GM23338 (cell line): ENCODE measurements around the gene FUT1. TPM values are rescaled to one million over a fixed set of nuclear protein-coding genes. Genes with fewer than 3 reads are reported as not detected.

Experiments
- ATAC-seq: fragments of 200-7000 bp; cut with Tn5 transposase; 3 replicates; pipeline ENCODE4 v1.9.1; 2020
- DNase-seq: peaks from one replicate; pipeline ENCODE4 v3.0.0-alpha.2; 2015; ENCODE audit warnings: low spot score
- H2AFZ ChIP-seq: fragments of 200-600 bp; sonication (generic); 2 replicates; pipeline ENCODE4 v1.8.0; 2016; ENCODE audit warnings: antibody characterized with exemption, mild to moderate bottlenecking, moderate library complexity
- H3F3A ChIP-seq: fragments of 200-600 bp; sonication (generic); replicated peaks from 2 replicates; pipeline ENCODE4 v1.8.0; 2017; ENCODE audit warnings: antibody characterized with exemption, mixed run types, low read depth
- H3K27ac ChIP-seq: fragments of 200-600 bp; sonication (generic); 2 replicates; pipeline ENCODE4 v1.6.1; 2016; ENCODE audit warnings: low read depth
- H3K27me3 ChIP-seq: fragments of 200-600 bp; sonication (generic); 2 replicates; pipeline ENCODE4 v1.8.0; 2016; ENCODE audit warnings: mild to moderate bottlenecking, mixed run types, moderate library complexity; ENCODE audit not compliant: insufficient read depth
- H3K36me3 ChIP-seq: fragments of 200-600 bp; sonication (generic); 2 replicates; pipeline ENCODE4 v1.8.0; 2016; ENCODE audit warnings: mild to moderate bottlenecking; ENCODE audit not compliant: insufficient read depth
- H3K4me1 ChIP-seq: fragments of 200-600 bp; sonication (generic); 2 replicates; pipeline ENCODE4 v1.8.0; 2016; ENCODE audit warnings: mild to moderate bottlenecking, moderate library complexity; ENCODE audit not compliant: insufficient read depth
- H3K4me2 ChIP-seq: fragments of 200-600 bp; sonication (generic); 2 replicates; pipeline ENCODE4 v1.7.1; 2017; ENCODE audit warnings: mixed run types
- H3K4me3 ChIP-seq: fragments of 200-600 bp; sonication (generic); 2 replicates; pipeline ENCODE4 v1.6.1; 2016; ENCODE audit warnings: mixed run types
- H3K79me2 ChIP-seq: fragments of 200-600 bp; sonication (generic); replicated peaks from 2 replicates; pipeline ENCODE4 v1.8.0; 2017; ENCODE audit warnings: mild to moderate bottlenecking; ENCODE audit not compliant: insufficient read depth
- H3K9me2 ChIP-seq: fragments of 200-600 bp; sonication (generic); 2 replicates; pipeline ENCODE4 v1.8.0; 2017; ENCODE audit not compliant: insufficient read depth
- H4K20me1 ChIP-seq: fragments of 200-600 bp; sonication (generic); replicated peaks from 2 replicates; pipeline ENCODE4 v1.8.0; 2017; ENCODE audit warnings: mild to moderate bottlenecking; ENCODE audit not compliant: insufficient read depth
- H3K27ac Mint-ChIP-seq: 2 replicates; pipeline ENCODE4 v1.8.0; 2020; ENCODE audit warnings: inconsistent platforms, mild to moderate bottlenecking, moderate library complexity, mixed read lengths
- H3K27me3 Mint-ChIP-seq: 3 replicates; pipeline ENCODE4 v1.8.0; 2022; ENCODE audit warnings: low read depth, mild to moderate bottlenecking, moderate library complexity, mixed read lengths, inconsistent platforms; ENCODE audit not compliant: insufficient read depth, poor library complexity
- H3K36me3 Mint-ChIP-seq: 3 replicates; pipeline ENCODE4 v1.8.0; 2021; ENCODE audit warnings: low read depth, mild to moderate bottlenecking, inconsistent platforms, moderate library complexity, mixed read lengths
- H3K4me1 Mint-ChIP-seq: 3 replicates; pipeline ENCODE4 v1.8.0; 2020; ENCODE audit warnings: mild to moderate bottlenecking, inconsistent platforms, mixed read lengths
- H3K4me3 Mint-ChIP-seq: 3 replicates; pipeline ENCODE4 v1.8.0; 2021; ENCODE audit warnings: moderate library complexity, mild to moderate bottlenecking, inconsistent platforms, mixed read lengths
- H3K9me3 Mint-ChIP-seq: 3 replicates; pipeline ENCODE4 v1.8.0; 2020; ENCODE audit warnings: moderate library complexity, mild to moderate bottlenecking, inconsistent platforms, mixed read lengths
- CREB1 ChIP-seq: fragments of 250-450 bp; sonication (Bioruptor Pico); IDR thresholded peaks from 2 replicates; pipeline ENCODE4 v1.5.0; 2020; ENCODE audit warnings: low read depth, mild to moderate bottlenecking, moderate library complexity
- CTCF ChIP-seq, 2 experiments: fragments of 200-600 bp in 1 of 2; sonication (generic) in 1 of 2; conservative IDR thresholded peaks; 2 replicates each; pipeline versions ENCODE4 v1.5.1 to v1.6.1; 2016 to 2017; ENCODE audit warnings: antibody characterized with exemption in 2 of 2, low read depth in 2 of 2, mild to moderate bottlenecking in 2 of 2, moderate library complexity in 1 of 2
- ETS1 ChIP-seq: IDR thresholded peaks from 2 replicates; pipeline ENCODE4 v1.6.1; 2016; ENCODE audit warnings: antibody characterized with exemption
- EZH2 ChIP-seq: fragments of 200-600 bp; sonication (generic); IDR thresholded peaks from one replicate; pipeline ENCODE4 v1.8.0; 2017; ENCODE audit warnings: antibody characterized with exemption, mild to moderate bottlenecking, low read depth; ENCODE audit not compliant: unreplicated experiment
- EZH2phosphoT487 ChIP-seq: fragments of 200-600 bp; sonication (generic); IDR thresholded peaks from one replicate; pipeline ENCODE4 v1.8.1; 2018; ENCODE audit warnings: antibody characterized with exemption; ENCODE audit not compliant: unreplicated experiment
- JUNB ChIP-seq: IDR thresholded peaks from one replicate; pipeline ENCODE4 v1.6.1; 2016; ENCODE audit warnings: antibody characterized with exemption; ENCODE audit not compliant: unreplicated experiment
- NANOG ChIP-seq: IDR thresholded peaks from 2 replicates; pipeline ENCODE4 v1.6.1; 2016; ENCODE audit warnings: antibody characterized with exemption, borderline replicate concordance
- POLR2AphosphoS5 ChIP-seq: IDR thresholded peaks from 2 replicates; pipeline ENCODE4 v1.6.1; 2016; ENCODE audit warnings: antibody characterized with exemption, low read depth
- REST ChIP-seq: IDR thresholded peaks from one replicate; pipeline ENCODE4 v1.6.1; 2018; ENCODE audit warnings: antibody characterized with exemption; ENCODE audit not compliant: unreplicated experiment
- STAT1 ChIP-seq: IDR thresholded peaks from one replicate; pipeline ENCODE4 v1.6.1; 2016; ENCODE audit warnings: antibody characterized with exemption; ENCODE audit not compliant: unreplicated experiment
- ZNF114 ChIP-seq: fragments of 250-450 bp; sonication (Bioruptor Pico); IDR thresholded peaks from 2 replicates; pipeline ENCODE4 v1.5.0; 2020; ENCODE audit warnings: mild to moderate bottlenecking, moderate library complexity
- ZNF331 ChIP-seq: fragments of 250-450 bp; sonication (Bioruptor Pico); IDR thresholded peaks from 2 replicates; pipeline ENCODE4 v1.5.0; 2020; ENCODE audit warnings: low read depth, mild to moderate bottlenecking, moderate library complexity
- ZNF462 ChIP-seq: fragments of 250-450 bp; sonication (Bioruptor Pico); IDR thresholded peaks from 2 replicates; pipeline ENCODE4 v1.5.0; 2020; ENCODE audit warnings: mild to moderate bottlenecking, moderate library complexity
- polyA plus RNA-seq: library from polyadenylated mRNA; unstranded; fragments of >200 nt; fragmentation: Nextera tagmentation; extraction: Ambion mirVana; gene quantifications from 2 replicates; pipeline ENCODE4 v1.2.1, GENCODE V29; 2016
- total RNA-seq: library from RNA; depleted of rRNA; stranded (reverse); fragments of >200 nt; shearing (Covaris generic); gene quantifications from 2 replicates; pipeline ENCODE4 v1.2.3, GENCODE V29; 2014

FUT1 gene
- total and polyA plus RNA-seq, 2 experiments from 2014 or later, result 4.4 to 20.8 TPM

- Mint-ChIP-seq H3K9me3 (no peaks in the 10 kb centered on the region; the same call in 2 of the 3 replicates), H3K27ac (no peak overlapping the region), H3K36me3 (no peaks in the 10 kb centered on the region), H3K4me3 (no peak overlapping the region; the same call in 2 of the 3 replicates), H3K4me1 (peaks cover 2% of the 10 kb centered on the region; the same call in 1 of the 3 replicates), H3K27me3 (peaks cover 6% of the 10 kb centered on the region)
- Histone ChIP-seq H3K4me2 (no peak overlapping the region), H3K27me3 (no peaks in the 10 kb centered on the region), H3K4me1 (no peaks in the 10 kb centered on the region), H4K20me1 (no peaks in the 10 kb centered on the region), H3K9me2 (no peaks in the 10 kb centered on the region), H3K79me2 (no peaks in the 10 kb centered on the region), H3K27ac (no peak overlapping the region), H3K36me3 (no peaks in the 10 kb centered on the region), H3F3A (no peaks in the 10 kb centered on the region), H2AFZ (no peak overlapping the region), H3K4me3 (no peak overlapping the region)
- no peak for DNase-seq
- TF ChIP-seq JUNB, result no peak
- TF ChIP-seq NANOG, result no peak
- no peak for TF ChIP-seq ETS1
- TF ChIP-seq EZH2, result no peak
- no peak for TF ChIP-seq CTCF (conservative IDR thresholded peaks at IDR 0.05; ENCODE audit: low read depth in 2 of 2)
- TF ChIP-seq EZH2phosphoT487, result no peak
- TF ChIP-seq REST, result no peak
- no peak for TF ChIP-seq STAT1
- TF ChIP-seq ZNF331 (CRISPR knock-in tag), result no peak
- TF ChIP-seq ZNF462, result no peak
- no peak for TF ChIP-seq POLR2AphosphoS5
- no peak for TF ChIP-seq ZNF114 (CRISPR knock-in tag)
- TF ChIP-seq CREB1 (CRISPR knock-in tag), result no peak
- ATAC-seq, result peak; percentile 55
These were observed 27.2 kb upstream of the FUT1 start for GRCh38 chr19:48779636-48780035.
